H9 (cell line): Measurements from ENCODE around the gene UVRAG. TPM values are rescaled to one million over a fixed set of nuclear protein-coding genes. Genes with fewer than 3 reads are reported as not detected.

ENCODE experiments used
- DNase-seq: peaks from one replicate; pipeline ENCODE4 v3.0.0-alpha.2; 2017
- H2AFZ ChIP-seq: one replicate; pipeline ENCODE4 v1.6.1; 2013; ENCODE audit warnings: mild to moderate bottlenecking, low read length, control low read depth, moderate library complexity
- H2AK5ac ChIP-seq: 2 replicates; pipeline ENCODE4 v1.6.1; 2013; ENCODE audit warnings: low read length, control low read depth, mixed read lengths; ENCODE audit not compliant: insufficient read length
- H2BK120ac ChIP-seq: one replicate; pipeline ENCODE4 v1.6.1; 2013; ENCODE audit warnings: low read depth, mild to moderate bottlenecking, low read length, control low read depth, inconsistent platforms; ENCODE audit not compliant: poor library complexity, severe bottlenecking
- H2BK12ac ChIP-seq: 2 replicates; pipeline ENCODE4 v1.6.1; 2013; ENCODE audit warnings: low read length, control low read depth, mixed read lengths, low read depth; ENCODE audit not compliant: insufficient read length
- H2BK15ac ChIP-seq: 2 replicates; pipeline ENCODE4 v1.6.1; 2013; ENCODE audit warnings: low read depth, low read length, control low read depth
- H2BK20ac ChIP-seq: one replicate; pipeline ENCODE4 v1.6.1; 2013; ENCODE audit warnings: low read depth, mild to moderate bottlenecking, low read length, control low read depth, inconsistent platforms; ENCODE audit not compliant: poor library complexity, severe bottlenecking
- H2BK5ac ChIP-seq: 2 replicates; pipeline ENCODE4 v1.6.1; 2013; ENCODE audit warnings: low read length, control low read depth, mixed read lengths; ENCODE audit not compliant: insufficient read length
- H3K14ac ChIP-seq: 2 replicates; pipeline ENCODE4 v1.6.1; 2013; ENCODE audit warnings: low read length, control low read depth; ENCODE audit not compliant: insufficient read depth
- H3K18ac ChIP-seq: 2 replicates; pipeline ENCODE4 v1.6.1; 2013; ENCODE audit warnings: low read depth, mild to moderate bottlenecking, mixed read lengths, low read length, control low read depth; ENCODE audit not compliant: insufficient read length
- H3K23ac ChIP-seq: 2 replicates; pipeline ENCODE4 v1.6.1; 2013; ENCODE audit warnings: low read length, control low read depth, mixed read lengths, low read depth; ENCODE audit not compliant: insufficient read length
- H3K23me2 ChIP-seq: 2 replicates; pipeline ENCODE4 v1.6.1; 2013; ENCODE audit warnings: low read depth, mild to moderate bottlenecking, mixed read lengths, low read length, control low read depth; ENCODE audit not compliant: insufficient read length, poor library complexity, severe bottlenecking
- H3K27ac ChIP-seq: 2 replicates; pipeline ENCODE4 v1.5.1; 2013; ENCODE audit warnings: low read length, control low read depth, mixed read lengths, low read depth; ENCODE audit not compliant: insufficient read length
- H3K27me3 ChIP-seq: 2 replicates; pipeline ENCODE4 v1.6.1; 2013; ENCODE audit warnings: low read length, control low read depth, inconsistent platforms; ENCODE audit not compliant: insufficient read depth
- H3K4ac ChIP-seq: 2 replicates; pipeline ENCODE4 v1.6.1; 2013; ENCODE audit warnings: low read depth, mild to moderate bottlenecking, control low read depth, inconsistent platforms, low read length, moderate library complexity
- H3K4me1 ChIP-seq: 2 replicates; pipeline ENCODE4 v1.6.1; 2013; ENCODE audit warnings: low read length, control low read depth, inconsistent platforms; ENCODE audit not compliant: insufficient read depth
- H3K4me2 ChIP-seq: 2 replicates; pipeline ENCODE4 v1.6.1; 2013; ENCODE audit warnings: low read length, control low read depth, mixed read lengths; ENCODE audit not compliant: insufficient read length, insufficient read depth
- H3K56ac ChIP-seq: 2 replicates; pipeline ENCODE4 v1.6.1; 2013; ENCODE audit warnings: low read depth, mild to moderate bottlenecking, mixed read lengths, low read length, control low read depth; ENCODE audit not compliant: insufficient read length
- H3K79me1 ChIP-seq: 2 replicates; pipeline ENCODE4 v1.6.1; 2013; ENCODE audit warnings: low read depth, mild to moderate bottlenecking, moderate library complexity, low read length, control low read depth, inconsistent platforms; ENCODE audit not compliant: insufficient read depth, poor library complexity, severe bottlenecking
- H3K79me2 ChIP-seq: 2 replicates; pipeline ENCODE4 v1.6.1; 2013; ENCODE audit warnings: low read length, control low read depth, inconsistent platforms; ENCODE audit not compliant: insufficient read depth
- H3K9ac ChIP-seq: 2 replicates; pipeline ENCODE4 v1.6.1; 2013; ENCODE audit warnings: low read length, control low read depth, mixed read lengths; ENCODE audit not compliant: insufficient read length; ENCODE audit errors: extremely low read depth
- H3K9me3 ChIP-seq: one replicate; pipeline ENCODE4 v1.6.1; 2013; ENCODE audit warnings: low read depth, low read length, inconsistent platforms; ENCODE audit not compliant: control insufficient read depth
- H3T11ph ChIP-seq: one replicate; pipeline ENCODE4 v1.6.1; 2013; ENCODE audit warnings: mild to moderate bottlenecking, low read length, control low read depth, inconsistent platforms
- H4K20me1 ChIP-seq: one replicate; pipeline ENCODE4 v1.6.1; 2013; ENCODE audit not compliant: control insufficient read depth, insufficient read length, insufficient read depth
- H4K5ac ChIP-seq: 2 replicates; pipeline ENCODE4 v1.6.1; 2013; ENCODE audit warnings: low read depth, mild to moderate bottlenecking, mixed read lengths, low read length, control low read depth; ENCODE audit not compliant: insufficient read length
- H4K8ac ChIP-seq: replicated peaks from 2 replicates; pipeline ENCODE4 v1.6.1; 2013; ENCODE audit warnings: low read length, control low read depth, mixed read lengths, low read depth; ENCODE audit not compliant: insufficient read length
- H4K91ac ChIP-seq: 2 replicates; pipeline ENCODE4 v1.6.1; 2013; ENCODE audit warnings: low read depth, mild to moderate bottlenecking, moderate library complexity, mixed read lengths, low read length, control low read depth; ENCODE audit not compliant: insufficient read length
- H3K27ac Mint-ChIP-seq, 3 experiments: 2 replicates in 2 of 3; 3 replicates in 1 of 3; pipeline ENCODE4 v1.8.0; 2020 to 2021; ENCODE audit warnings: mixed read lengths in 3 of 3, mild to moderate bottlenecking in 1 of 3, moderate library complexity in 1 of 3
- H3K27me3 Mint-ChIP-seq: 2 replicates; pipeline ENCODE4 v1.8.0; 2021; ENCODE audit warnings: low read depth, mild to moderate bottlenecking, moderate library complexity, mixed read lengths
- H3K36me3 Mint-ChIP-seq, 3 experiments: 2 replicates in 2 of 3; 3 replicates in 1 of 3; pipeline ENCODE4 v1.8.0; 2020 to 2021; ENCODE audit warnings: low read depth in 3 of 3, mixed read lengths in 3 of 3; ENCODE audit not compliant: insufficient read depth in 1 of 3
- H3K4me1 Mint-ChIP-seq, 2 experiments: 2 replicates each; pipeline ENCODE4 v1.8.0; 2020; ENCODE audit warnings: mixed read lengths in 2 of 2
- H3K4me3 Mint-ChIP-seq, 2 experiments: 2 replicates in 1 of 2; 3 replicates in 1 of 2; pipeline ENCODE4 v1.8.0; 2020 to 2021; ENCODE audit warnings: mild to moderate bottlenecking in 2 of 2, mixed read lengths in 2 of 2, moderate library complexity in 1 of 2
- H3K9me3 Mint-ChIP-seq, 2 experiments: 2 replicates in 1 of 2; 3 replicates in 1 of 2; pipeline ENCODE4 v1.8.0; 2020; ENCODE audit warnings: mild to moderate bottlenecking in 2 of 2, mixed read lengths in 2 of 2, moderate library complexity in 1 of 2
- CTCF ChIP-seq: fragments of 200-600 bp; sonication (generic); conservative IDR thresholded peaks from 3 replicates; pipeline ENCODE4 v1.8.0; 2021; ENCODE audit warnings: antibody characterized with exemption, mild to moderate bottlenecking
- WGBS: extraction: QIAGEN DNeasy Blood & Tissue Kit; methylation state at CpG from one replicate; pipeline ENCODE4 v1.1.7; 2013; ENCODE audit warnings: missing lambda C conversion rate, low lambda C conversion rate, mixed read lengths; ENCODE audit not compliant: insufficient read length; ENCODE audit errors: extremely low coverage; 5-methylcytosine and 5-hydroxymethylcytosine counted together
- total RNA-seq: library from RNA; stranded (reverse); gene quantifications from 2 replicates; pipeline ENCODE4 v1.2.1, GENCODE V29; 2021

The UVRAG gene
- total RNA-seq, 1 experiment from 2014 or later = 18.5 TPM

- Histone ChIP-seq H3K9me3 (no peaks in the 10 kb centered on the region), H3K27ac (no peak overlapping the region), H3K79me2 (peaks cover 2% of the 10 kb centered on the region; the same call in 1 of the 2 replicates), H2AK5ac (no peak overlapping the region), H2BK120ac (no peak overlapping the region), H2BK5ac (no peak overlapping the region), H3K4ac (no peak overlapping the region), H3K79me1 (no peaks in the 10 kb centered on the region), H3K14ac (no peak overlapping the region), H3T11ph (no peak overlapping the region), H4K8ac (no peak overlapping the region), H3K18ac (no peak overlapping the region), H3K56ac (no peak overlapping the region), H2AFZ (no peak overlapping the region), H3K27me3 (no peaks in the 10 kb centered on the region), H4K91ac (no peak overlapping the region), H2BK20ac (no peak overlapping the region), H3K4me1 (no peaks in the 10 kb centered on the region), H3K4me2 (no peak overlapping the region), H4K5ac (no peak overlapping the region), H2BK15ac (no peak overlapping the region), H3K9ac (no peak overlapping the region), H3K23me2 (no peaks in the 10 kb centered on the region), H2BK12ac (no peak overlapping the region), H4K20me1 (no peaks in the 10 kb centered on the region), H3K23ac (no peak overlapping the region)
- WGBS = no CpG with 5 or more reads among the region's 4 CpGs
- no peak for DNase-seq
- Mint-ChIP-seq H3K27me3 (no peaks in the 10 kb centered on the region), H3K4me3 (no peak overlapping the region), H3K36me3 (peaks cover 0 to under 1% (median 0%) of the 10 kb centered on the region in 3 experiments; a peak in 2 of 7 replicates), H3K4me1 (peaks cover 5 to 7% of the 10 kb centered on the region in 2 experiments; a peak in 3 of 4 replicates), H3K9me3 (no peaks in the 10 kb centered on the region), H3K27ac (peak overlapping the region in 2 of 3 experiments; percentile 72 to 83; a peak in 4 of 7 replicates)
- no peak for TF ChIP-seq CTCF
These were observed 11.6 kb downstream of the UVRAG start for GRCh38 chr11:75826461-75827230.
